Measurements from ENCODE around the gene PCBP3. TPM values are rescaled to one million over a fixed set of nuclear protein-coding genes. Genes with fewer than 3 reads are reported as not detected.

PCBP3 gene
- total and polyA plus RNA-seq, 2 donors (not counting 3 experiments of a cell fraction or from before 2014, with no cell fraction given) = 0.06 to 1.1 TPM

DNA sequence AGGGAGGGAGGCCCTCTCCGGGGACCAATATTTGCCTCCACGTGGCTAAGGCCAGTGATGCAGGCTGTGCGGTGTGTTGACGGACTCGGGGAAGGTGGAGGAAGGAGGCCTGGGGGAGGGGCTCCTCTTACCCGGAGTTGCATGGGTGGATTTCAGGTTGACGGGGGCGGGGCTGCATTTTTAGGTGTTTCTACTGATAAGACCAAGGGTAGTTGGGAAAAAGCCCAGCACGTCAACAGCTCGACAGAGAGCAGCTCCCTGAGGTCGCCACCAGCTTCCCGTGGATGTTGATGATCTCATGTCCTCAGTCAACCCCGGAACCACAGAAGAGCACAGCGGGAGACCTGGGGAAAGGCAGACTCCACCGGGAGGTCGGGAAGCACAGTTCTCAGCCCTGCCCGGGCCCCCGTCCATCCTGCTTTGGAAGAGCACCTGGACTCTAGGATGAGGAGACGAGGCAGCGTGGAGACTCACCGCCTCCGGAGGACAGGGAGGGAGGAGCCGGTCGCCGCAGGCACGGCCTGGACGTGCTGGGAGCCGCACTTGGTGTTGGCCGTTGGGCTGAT, 305.1 kb downstream of the PCBP3 start:
- intact Hi-C loops (cut with micrococcal nuclease) (no loop called here), dilution Hi-C loops (cut with MboI; ENCODE audit: extremely low pct_ligation_motif_present, low sequenced_read_pairs) (no loop called here)
- Histone ChIP-seq H3K4me2 (ENCODE audit: insufficient read depth, low read length) (no peak overlapping the region), H3K9me1 (replicated peaks; ENCODE audit: control insufficient read depth, extremely low read depth, insufficient read depth, low read length) (no peaks in the 10 kb centered on the region), H3K27ac (ENCODE audit: insufficient read depth, low read depth, low read length) (no peak overlapping the region), H3K9me3 (replicated peaks; ENCODE audit: control insufficient read depth, insufficient read depth, low read length) (no peaks in the 10 kb centered on the region), H4K20me1 (replicated peaks; ENCODE audit: control insufficient read depth, extremely low read depth, insufficient read depth, low read length) (no peaks in the 10 kb centered on the region), H2AFZ (ENCODE audit: low read depth, low read length) (no peak overlapping the region), H3K36me3 (ENCODE audit: control insufficient read depth in 2 of 2, extremely low read depth in 1 of 2, insufficient read depth in 2 of 2, low read length in 2 of 2) (no peaks in the 10 kb centered on the region), H3K4me3 (replicated peaks in 1 of 3; ENCODE audit: insufficient read depth in 1 of 3, low read depth in 1 of 3, low read length in 3 of 3) (no peak overlapping the region), H3K4me1 (ENCODE audit: control insufficient read depth, extremely low read depth, insufficient read depth, low read length) (no peaks in the 10 kb centered on the region), H3K9ac (replicated peaks; ENCODE audit: extremely low read depth, insufficient read depth, low read length) (no peak overlapping the region), H3K27me3 (ENCODE audit: control insufficient read depth in 2 of 2, insufficient read depth in 2 of 2, low read length in 2 of 2) (peaks cover 3 to 5% of the 10 kb centered on the region in 2 experiments), H3K79me2 (ENCODE audit: control insufficient read depth, insufficient read depth, low read length) (no peaks in the 10 kb centered on the region)
- DNase-seq (ENCODE audit: low read depth, low spot score) = no peak
- BruUV-seq (replicated peaks) = no TSS peak
- ChIA-PET CTCF (no interaction called here), POLR2A (no interaction called here)
- no peak for FAIRE-seq
- TF ChIP-seq GATA2 (IDR thresholded peaks at IDR 0.05; ENCODE audit: insufficient read depth, insufficient read length, low read depth, low read length) (no peak), JUN (IDR thresholded peaks at IDR 0.05; ENCODE audit: borderline replicate concordance, insufficient read depth, insufficient read length, low read depth) (no peak), EZH2 (IDR thresholded peaks at IDR 0.05; ENCODE audit: borderline replicate concordance, low read depth, low read length, severe bottlenecking) (no peak), POLR2A (IDR thresholded peaks at IDR 0.05; ENCODE audit: low read depth, low read length) (no peak), MYC (IDR thresholded peaks at IDR 0.05; ENCODE audit: low read depth, low read length) (no peak)

DNA sequence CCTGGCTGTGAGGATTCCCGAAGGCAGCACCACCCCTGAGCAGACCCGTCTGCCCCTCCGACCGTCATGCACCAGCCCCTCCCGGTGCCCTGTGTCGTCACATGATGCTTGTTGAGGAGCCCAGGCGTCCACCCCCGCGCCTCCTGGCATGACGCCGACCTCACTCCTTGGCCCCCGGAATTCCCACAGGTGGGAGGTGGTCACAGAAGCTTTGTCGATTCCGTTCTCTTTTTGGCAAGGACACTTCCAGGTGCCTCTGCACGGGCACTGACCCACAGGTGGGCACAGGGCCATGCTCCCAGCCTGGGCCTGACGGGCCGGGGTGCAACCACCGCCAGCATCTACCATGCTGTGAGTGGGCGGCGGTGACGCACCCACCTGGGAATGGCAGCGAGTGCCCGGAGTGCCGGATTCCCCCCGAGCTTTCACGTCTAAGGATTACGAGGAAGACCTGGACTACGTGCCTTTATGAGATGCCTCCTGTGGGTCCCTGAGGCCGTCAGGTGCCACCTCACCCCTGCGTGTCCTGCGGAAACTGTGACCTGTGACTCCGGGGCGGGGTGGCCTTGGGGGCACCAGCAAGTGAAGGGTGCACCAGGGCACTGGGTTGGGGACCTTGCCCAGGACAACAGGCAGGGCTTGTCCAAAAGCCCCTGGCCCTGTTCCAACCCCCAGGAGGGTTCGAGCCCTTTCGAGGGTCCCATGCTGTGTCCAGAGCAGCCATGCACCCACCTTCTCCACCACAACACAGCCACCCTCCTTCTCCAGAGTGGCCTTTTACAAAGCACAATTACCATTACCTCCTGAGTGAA, 306.6 kb downstream of the PCBP3 start:
- no peak for DNase-seq (ENCODE audit: low read depth, low spot score)
- intact Hi-C loops (cut with micrococcal nuclease) = no loop called here
- dilution Hi-C loops (cut with MboI; ENCODE audit: extremely low pct_ligation_motif_present, low sequenced_read_pairs) = no loop called here
- Histone ChIP-seq H3K4me2 (ENCODE audit: insufficient read depth, low read length) (no peak overlapping the region), H3K36me3 (ENCODE audit: control insufficient read depth in 2 of 2, extremely low read depth in 1 of 2, insufficient read depth in 2 of 2, low read length in 2 of 2) (no peaks in the 10 kb centered on the region), H3K9ac (replicated peaks; ENCODE audit: extremely low read depth, insufficient read depth, low read length) (no peak overlapping the region), H3K4me1 (ENCODE audit: control insufficient read depth, extremely low read depth, insufficient read depth, low read length) (no peaks in the 10 kb centered on the region), H3K4me3 (replicated peaks in 1 of 3; ENCODE audit: insufficient read depth in 1 of 3, low read depth in 1 of 3, low read length in 3 of 3) (no peak overlapping the region), H3K27me3 (ENCODE audit: control insufficient read depth in 2 of 2, insufficient read depth in 2 of 2, low read length in 2 of 2) (peaks cover 4 to 8% of the 10 kb centered on the region in 2 experiments), H3K79me2 (ENCODE audit: control insufficient read depth, insufficient read depth, low read length) (no peaks in the 10 kb centered on the region), H4K20me1 (replicated peaks; ENCODE audit: control insufficient read depth, extremely low read depth, insufficient read depth, low read length) (no peaks in the 10 kb centered on the region), H2AFZ (ENCODE audit: low read depth, low read length) (no peak overlapping the region), H3K9me3 (replicated peaks; ENCODE audit: control insufficient read depth, insufficient read depth, low read length) (no peaks in the 10 kb centered on the region), H3K27ac (ENCODE audit: insufficient read depth, low read depth, low read length) (no peak overlapping the region), H3K9me1 (replicated peaks; ENCODE audit: control insufficient read depth, extremely low read depth, insufficient read depth, low read length) (no peaks in the 10 kb centered on the region)
- TF ChIP-seq GATA2 (IDR thresholded peaks at IDR 0.05; ENCODE audit: insufficient read depth, insufficient read length, low read depth, low read length) (no peak), MYC (IDR thresholded peaks at IDR 0.05; ENCODE audit: low read depth, low read length) (no peak), POLR2AphosphoS5 (IDR thresholded peaks at IDR 0.05; ENCODE audit: insufficient read depth, low read depth, low read length) (no peak), FOS (IDR thresholded peaks at IDR 0.05; ENCODE audit: borderline replicate concordance, insufficient read depth, low read length) (no peak), JUN (IDR thresholded peaks at IDR 0.05; ENCODE audit: borderline replicate concordance, insufficient read depth, insufficient read length, low read depth) (no peak), POLR2A (IDR thresholded peaks at IDR 0.05; ENCODE audit: low read depth, low read length) (no peak), EZH2 (IDR thresholded peaks at IDR 0.05; ENCODE audit: borderline replicate concordance, low read depth, low read length, severe bottlenecking) (no peak)
- TF ChIP-seq, protein P1, sequence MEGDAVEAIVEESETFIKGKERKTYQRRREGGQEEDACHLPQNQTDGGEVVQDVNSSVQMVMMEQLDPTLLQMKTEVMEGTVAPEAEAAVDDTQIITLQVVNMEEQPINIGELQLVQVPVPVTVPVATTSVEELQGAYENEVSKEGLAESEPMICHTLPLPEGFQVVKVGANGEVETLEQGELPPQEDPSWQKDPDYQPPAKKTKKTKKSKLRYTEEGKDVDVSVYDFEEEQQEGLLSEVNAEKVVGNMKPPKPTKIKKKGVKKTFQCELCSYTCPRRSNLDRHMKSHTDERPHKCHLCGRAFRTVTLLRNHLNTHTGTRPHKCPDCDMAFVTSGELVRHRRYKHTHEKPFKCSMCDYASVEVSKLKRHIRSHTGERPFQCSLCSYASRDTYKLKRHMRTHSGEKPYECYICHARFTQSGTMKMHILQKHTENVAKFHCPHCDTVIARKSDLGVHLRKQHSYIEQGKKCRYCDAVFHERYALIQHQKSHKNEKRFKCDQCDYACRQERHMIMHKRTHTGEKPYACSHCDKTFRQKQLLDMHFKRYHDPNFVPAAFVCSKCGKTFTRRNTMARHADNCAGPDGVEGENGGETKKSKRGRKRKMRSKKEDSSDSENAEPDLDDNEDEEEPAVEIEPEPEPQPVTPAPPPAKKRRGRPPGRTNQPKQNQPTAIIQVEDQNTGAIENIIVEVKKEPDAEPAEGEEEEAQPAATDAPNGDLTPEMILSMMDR (IDR thresholded peaks at IDR 0.05; ENCODE audit: extremely low read depth in 1 of 2, insufficient read depth in 1 of 2, low read depth in 1 of 2, low read length in 2 of 2) = no peak
- TF ChIP-seq, protein P2, sequence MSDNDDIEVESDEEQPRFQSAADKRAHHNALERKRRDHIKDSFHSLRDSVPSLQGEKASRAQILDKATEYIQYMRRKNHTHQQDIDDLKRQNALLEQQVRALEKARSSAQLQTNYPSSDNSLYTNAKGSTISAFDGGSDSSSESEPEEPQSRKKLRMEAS (IDR thresholded peaks at IDR 0.05; ENCODE audit: insufficient read depth, insufficient read length) = no peak
- ChIA-PET CTCF (no interaction called here), POLR2A (no interaction called here)
- no TSS peak for BruUV-seq (replicated peaks)
- FAIRE-seq = no peak

All from endothelial cell of umbilical vein (primary cell).